ENCODE results near the gene MTSS2. TPM values are rescaled to one million over a fixed set of nuclear protein-coding genes. Genes with fewer than 3 reads are reported as not detected.

The MTSS2 gene
- total and polyA plus RNA-seq, 2 donors from 2014 or later, result 19.2 to 33.0 TPM

GRCh38 chr16:70730944-70731343 lies 45.1 kb upstream of the MTSS2 start:
- H3K27ac ChIP-seq (ENCODE audit: low read depth in 2 of 2, low read length in 2 of 2), result no peak overlapping the region
- intact Hi-C loops (cut with DNase I), result no loop called here
- FAIRE-seq, result no peak

GRCh38 chr16:70730031-70730430 lies 44.2 kb upstream of the MTSS2 start:
- H3K4me3 ChIP-seq (ENCODE audit: low read length in 3 of 3), result no peak overlapping the region
- intact Hi-C loops (cut with DNase I), result no loop called here
- H3K9me3 ChIP-seq (ENCODE audit: control insufficient read depth in 2 of 3, insufficient read depth in 1 of 3, low read length in 3 of 3), result no peaks in the 10 kb centered on the region
- DNase-seq (no peak), FAIRE-seq (no peak)
- TF ChIP-seq CTCF (IDR thresholded peaks at IDR 0.05; ENCODE audit: borderline replicate concordance, extremely low read depth, insufficient read depth), result no peak
- H3K4me1 ChIP-seq (ENCODE audit: control insufficient read depth in 2 of 3, insufficient read depth in 2 of 3, low read depth in 1 of 3, low read length in 3 of 3), result peaks cover 0 to 18% (median 15%) of the 10 kb centered on the region in 3 donors
- H3K27ac ChIP-seq (ENCODE audit: low read depth in 2 of 2, low read length in 2 of 2), result no peak overlapping the region
- H3K27me3 ChIP-seq (ENCODE audit: control insufficient read depth, insufficient read depth, low read length), result no peaks in the 10 kb centered on the region
- peaks cover 0 to 9% (median 0%) of the 10 kb centered on the region in 3 donors for H3K36me3 ChIP-seq (ENCODE audit: control insufficient read depth in 2 of 3, insufficient read depth in 3 of 3, low read length in 3 of 3)
- no peak overlapping the region for H3K9ac ChIP-seq (ENCODE audit: low read length in 3 of 3)

More at GRCh38 chr16:70730944-70731343, 45.1 kb upstream of the MTSS2 start:
- peaks cover 0 to 9% (median 0%) of the 10 kb centered on the region in 3 donors for H3K36me3 ChIP-seq (ENCODE audit: control insufficient read depth in 2 of 3, insufficient read depth in 3 of 3, low read length in 3 of 3)
- no peak for DNase-seq
- H3K9ac ChIP-seq (ENCODE audit: low read length in 3 of 3), result no peak overlapping the region
- H3K4me3 ChIP-seq (ENCODE audit: low read length in 3 of 3), result no peak overlapping the region
- peaks cover 0 to 12% (median 10%) of the 10 kb centered on the region in 3 donors for H3K4me1 ChIP-seq (ENCODE audit: control insufficient read depth in 2 of 3, insufficient read depth in 2 of 3, low read depth in 1 of 3, low read length in 3 of 3)
- no peak for TF ChIP-seq CTCF (IDR thresholded peaks at IDR 0.05; ENCODE audit: borderline replicate concordance, extremely low read depth, insufficient read depth)
- no peaks in the 10 kb centered on the region for H3K27me3 ChIP-seq (ENCODE audit: control insufficient read depth, insufficient read depth, low read length)
- no peaks in the 10 kb centered on the region for H3K9me3 ChIP-seq (ENCODE audit: control insufficient read depth in 2 of 3, insufficient read depth in 1 of 3, low read length in 3 of 3)

GRCh38 chr16:70729292-70729691 lies 43.4 kb upstream of the MTSS2 start:
- FAIRE-seq (no peak), DNase-seq (no peak)
- Histone ChIP-seq H3K4me1 (ENCODE audit: control insufficient read depth in 2 of 3, insufficient read depth in 2 of 3, low read depth in 1 of 3, low read length in 3 of 3) (peaks cover 0 to 25% (median 19%) of the 10 kb centered on the region in 3 donors), H3K27me3 (ENCODE audit: control insufficient read depth, insufficient read depth, low read length) (no peaks in the 10 kb centered on the region), H3K27ac (ENCODE audit: low read depth in 2 of 2, low read length in 2 of 2) (no peak overlapping the region), H3K36me3 (ENCODE audit: control insufficient read depth in 2 of 3, insufficient read depth in 3 of 3, low read length in 3 of 3) (peaks cover 0 to 9% (median 0%) of the 10 kb centered on the region in 3 donors), H3K9me3 (ENCODE audit: control insufficient read depth in 2 of 3, insufficient read depth in 1 of 3, low read length in 3 of 3) (no peaks in the 10 kb centered on the region), H3K9ac (ENCODE audit: low read length in 3 of 3) (no peak overlapping the region), H3K4me3 (ENCODE audit: low read length in 3 of 3) (no peak overlapping the region)
- intact Hi-C loops (cut with DNase I), result no loop called here
- TF ChIP-seq CTCF (IDR thresholded peaks at IDR 0.05; ENCODE audit: borderline replicate concordance, extremely low read depth, insufficient read depth), result no peak

GRCh38 chr16:70728150-70728549 lies 42.3 kb upstream of the MTSS2 start:
- Histone ChIP-seq H3K27ac (ENCODE audit: low read depth in 2 of 2, low read length in 2 of 2) (no peak overlapping the region), H3K27me3 (ENCODE audit: control insufficient read depth, insufficient read depth, low read length) (no peaks in the 10 kb centered on the region), H3K36me3 (ENCODE audit: control insufficient read depth in 2 of 3, insufficient read depth in 3 of 3, low read length in 3 of 3) (peaks cover 0 to 9% (median 0%) of the 10 kb centered on the region in 3 donors), H3K4me3 (ENCODE audit: low read length in 3 of 3) (no peak overlapping the region), H3K9ac (ENCODE audit: low read length in 3 of 3) (no peak overlapping the region), H3K4me1 (ENCODE audit: control insufficient read depth in 2 of 3, insufficient read depth in 2 of 3, low read depth in 1 of 3, low read length in 3 of 3) (peaks cover 0 to 30% (median 24%) of the 10 kb centered on the region in 3 donors), H3K9me3 (ENCODE audit: control insufficient read depth in 2 of 3, insufficient read depth in 1 of 3, low read length in 3 of 3) (no peaks in the 10 kb centered on the region)
- DNase-seq (no peak), FAIRE-seq (no peak)
- TF ChIP-seq CTCF (IDR thresholded peaks at IDR 0.05; ENCODE audit: borderline replicate concordance, extremely low read depth, insufficient read depth), result no peak
- intact Hi-C loops (cut with DNase I), result no loop called here

All from kidney (tissue), 14 donors.